ENCODE data around the gene ATXN1.

GRCh38 chr6:16572943-16573342 is 188.3 kb downstream of the ATXN1 start:
- TF ChIP-seq POLR2A (IDR thresholded peaks at IDR 0.05) (no peak), CTCF (IDR thresholded peaks at IDR 0.05) (no peak)

Measured in lower leg skin (tissue), 3 donors.